ENCODE data around the gene GPR83.

- TF ChIP-seq CTCF (IDR thresholded peaks at IDR 0.05) (no peak), REST (IDR thresholded peaks at IDR 0.05) (no peak), EHMT2 (IDR thresholded peaks at IDR 0.05; ENCODE audit: low read depth) (no peak), SMC3 (IDR thresholded peaks at IDR 0.05) (no peak), POLR2A (IDR thresholded peaks at IDR 0.05; ENCODE audit: low read length) (no peak), BCL3 (IDR thresholded peaks at IDR 0.05) (no peak), RAD21 (conservative IDR thresholded peaks at IDR 0.05 in 1 of 2, IDR thresholded peaks at IDR 0.05 in 1 of 2) (no peak), CHD2 (IDR thresholded peaks at IDR 0.05; ENCODE audit: low read length, partially characterized antibody) (no peak), PHF8 (IDR thresholded peaks at IDR 0.05; ENCODE audit: borderline replicate concordance, low read depth) (no peak), EP300 (IDR thresholded peaks at IDR 0.05) (no peak), MYC (IDR thresholded peaks at IDR 0.05; ENCODE audit: borderline replicate concordance, low read length) (no peak), HOXA7 (CRISPR knock-in tag; IDR thresholded peaks at IDR 0.05) (no peak), NFE2L2 (conservative IDR thresholded peaks at IDR 0.05; ENCODE audit: low read length) (no peak)
These were observed 4.0 kb upstream of the GPR83 start for GRCh38 chr11:94405062-94405833.

Measured in A549 (cell line).